ENCODE measurements around the gene HLA-DRA.
"Not testable (repeated sequence)": the region's sequence is repeated elsewhere in the genome, so short reads cannot be mapped to it uniquely, and the experiment has no call there.

Gene HLA-DRA

GRCh38 chr6:32431142-32431541 is 8.5 kb upstream of the HLA-DRA start:
- DNase-seq (ENCODE audit: low read depth), result no peak

DNA sequence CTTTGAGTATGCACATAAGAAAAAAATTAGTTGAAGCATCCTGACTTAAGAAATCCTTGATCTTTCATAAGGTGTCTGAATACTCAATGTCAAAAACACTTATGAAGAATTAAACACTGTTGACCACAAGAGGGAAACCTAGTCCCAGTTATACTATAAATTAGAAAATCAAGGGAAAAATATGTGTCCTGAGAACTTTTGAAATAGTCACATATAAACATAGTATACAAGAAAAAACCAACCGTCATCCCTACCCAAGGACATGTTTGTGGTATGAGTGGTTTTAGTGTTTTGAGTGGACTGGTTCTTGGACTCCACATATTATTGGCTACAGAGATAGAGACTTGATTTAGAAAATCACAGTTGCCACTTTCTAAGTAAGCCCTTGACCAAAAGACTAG is 7.6 kb upstream of the HLA-DRA start:
- DNase-seq (ENCODE audit: low read depth), result no peak

- not testable (repeated sequence) for DNase-seq (ENCODE audit: low read depth)
Measured at GRCh38 chr6:32433950-32434349, 5.7 kb upstream of the HLA-DRA start.

- no peak for DNase-seq (ENCODE audit: low read depth)
Measured at GRCh38 chr6:32436186-32436585, 3.5 kb upstream of the HLA-DRA start.

DNA sequence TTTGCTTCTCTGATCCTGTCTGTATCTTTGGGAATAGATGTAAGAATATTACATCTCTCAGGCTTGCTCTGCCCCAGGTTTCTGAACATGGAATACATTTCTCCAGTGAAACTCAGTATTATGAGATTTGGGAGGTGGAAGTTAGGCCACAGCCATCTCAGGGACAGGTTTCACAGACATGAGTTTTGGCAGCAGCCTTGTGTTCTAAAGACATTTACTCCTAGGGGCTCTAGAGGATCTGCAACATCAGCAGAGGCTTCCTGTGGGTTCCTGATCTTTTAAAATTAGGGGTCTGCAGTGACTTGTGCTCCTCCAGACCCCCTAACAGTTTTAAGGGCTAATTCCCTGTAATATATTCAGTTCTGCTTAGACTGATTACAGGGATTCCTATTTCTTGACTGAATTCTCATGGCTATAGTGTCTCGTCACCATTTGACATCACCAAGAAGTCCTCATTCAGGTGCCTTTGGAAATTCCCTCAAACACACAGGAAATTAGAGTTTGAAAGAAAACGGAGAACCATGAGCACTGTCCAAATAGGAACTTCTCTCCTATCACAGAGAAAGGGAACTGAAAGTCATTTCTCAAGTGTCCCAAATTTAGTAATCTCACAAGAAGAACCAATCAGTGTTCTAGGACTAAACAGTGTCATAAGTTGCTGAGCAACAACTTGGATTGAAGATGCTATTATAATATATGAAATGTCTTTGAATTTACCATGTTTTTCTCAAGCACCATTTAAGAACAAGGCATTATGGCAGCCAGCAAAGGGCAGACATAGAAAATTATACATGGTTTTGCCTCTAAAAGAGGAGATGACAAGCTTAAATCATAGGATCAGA is 2.5 kb upstream of the HLA-DRA start:
- no peak for DNase-seq (ENCODE audit: low read depth)

DNA sequence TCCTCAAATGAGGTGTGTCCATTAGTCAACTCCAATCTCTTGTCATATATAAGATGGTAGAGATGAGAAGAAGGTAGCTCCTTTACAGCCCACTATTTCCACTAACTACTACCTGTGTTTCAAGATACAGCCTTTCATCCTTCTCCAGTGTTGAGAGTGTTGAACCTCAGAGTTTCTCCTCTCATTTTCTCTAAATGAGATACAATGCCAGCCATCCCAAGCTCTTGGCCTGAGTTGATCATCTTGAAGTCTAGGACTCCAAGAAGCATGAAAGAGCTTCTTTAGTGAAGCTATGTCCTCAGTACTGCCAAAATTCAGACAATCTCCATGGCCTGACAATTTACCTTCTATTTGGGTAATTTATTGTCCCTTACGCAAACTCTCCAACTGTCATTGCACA is 548 bp upstream of the HLA-DRA start:
- no peak for DNase-seq (ENCODE audit: low read depth)

- DNase-seq (ENCODE audit: low read depth), result no peak
Measured at GRCh38 chr6:32442243-32442667, 2.6 kb downstream of the HLA-DRA start.

- DNase-seq (ENCODE audit: low read depth), result no peak
Measured at GRCh38 chr6:32442977-32443552, 3.4 kb downstream of the HLA-DRA start.

- DNase-seq (ENCODE audit: low read depth), result no peak
Measured at GRCh38 chr6:32444433-32444832, 4.7 kb downstream of the HLA-DRA start.

DNA sequence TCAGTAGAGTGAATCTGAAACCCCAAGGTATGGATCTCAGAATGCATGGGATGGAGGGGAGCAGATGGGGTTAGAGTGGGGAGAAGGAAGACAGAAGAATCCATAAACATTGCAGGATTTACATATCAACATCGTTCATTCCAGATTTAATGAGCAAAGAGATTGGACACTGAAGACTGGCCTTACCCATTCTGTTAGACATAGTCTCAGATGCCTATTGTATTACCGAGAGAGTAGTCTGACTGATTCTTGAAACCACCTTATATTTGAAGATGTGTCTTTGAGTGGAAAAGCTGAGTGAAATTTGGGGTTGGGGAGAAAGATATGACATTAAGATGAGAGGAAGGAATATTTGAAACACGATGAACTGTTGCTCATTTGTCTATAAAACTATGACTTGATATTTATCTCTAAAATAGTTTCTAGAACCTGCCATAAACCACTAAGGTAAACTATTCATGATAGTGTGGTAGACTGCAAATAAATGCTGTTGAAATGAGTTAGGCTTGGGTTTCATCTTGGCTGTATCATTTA is 5.7 kb downstream of the HLA-DRA start:
- DNase-seq (ENCODE audit: low read depth), result no peak

GRCh38 chr6:32447932-32448331 is 8.2 kb downstream of the HLA-DRA start:
- DNase-seq (ENCODE audit: low read depth), result no peak

DNA sequence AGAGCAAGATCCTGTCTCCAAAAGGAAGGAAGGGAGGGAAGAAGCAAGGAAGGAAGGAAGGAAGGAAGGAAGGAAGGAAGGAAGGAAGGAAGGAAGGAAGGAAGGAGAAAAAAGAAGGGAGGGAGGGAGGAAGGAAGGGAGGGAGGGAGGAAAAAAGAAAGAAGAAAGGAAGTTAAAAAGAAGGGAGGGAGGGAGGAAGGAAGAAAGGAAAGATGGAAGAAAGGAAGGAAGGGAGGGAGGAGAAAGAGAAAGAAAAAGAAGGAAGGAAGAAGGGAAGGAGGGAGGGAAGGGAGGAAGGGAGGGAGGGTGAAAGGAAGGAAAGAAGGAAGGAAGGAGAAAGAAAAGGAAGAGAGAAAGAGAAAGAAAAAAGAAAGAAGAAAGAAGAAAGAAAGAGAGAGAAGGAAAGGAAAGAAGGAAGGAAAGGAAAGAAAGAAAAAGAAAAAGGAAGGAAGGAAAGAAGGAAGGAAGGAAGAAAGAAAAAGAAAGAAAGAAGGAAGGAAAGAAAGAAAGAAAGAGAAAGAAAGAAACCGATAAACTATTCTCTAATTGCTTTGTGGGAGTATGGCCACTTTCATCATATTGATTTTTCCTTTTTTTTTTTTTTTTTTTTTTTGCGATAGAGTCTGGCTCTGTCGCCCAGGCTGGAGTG is 9.5 kb downstream of the HLA-DRA start:
- DNase-seq (ENCODE audit: low read depth), result no peak

- no peak for DNase-seq (ENCODE audit: low read depth)
Measured at GRCh38 chr6:32457054-32457453, 17.4 kb downstream of the HLA-DRA start.

DNA sequence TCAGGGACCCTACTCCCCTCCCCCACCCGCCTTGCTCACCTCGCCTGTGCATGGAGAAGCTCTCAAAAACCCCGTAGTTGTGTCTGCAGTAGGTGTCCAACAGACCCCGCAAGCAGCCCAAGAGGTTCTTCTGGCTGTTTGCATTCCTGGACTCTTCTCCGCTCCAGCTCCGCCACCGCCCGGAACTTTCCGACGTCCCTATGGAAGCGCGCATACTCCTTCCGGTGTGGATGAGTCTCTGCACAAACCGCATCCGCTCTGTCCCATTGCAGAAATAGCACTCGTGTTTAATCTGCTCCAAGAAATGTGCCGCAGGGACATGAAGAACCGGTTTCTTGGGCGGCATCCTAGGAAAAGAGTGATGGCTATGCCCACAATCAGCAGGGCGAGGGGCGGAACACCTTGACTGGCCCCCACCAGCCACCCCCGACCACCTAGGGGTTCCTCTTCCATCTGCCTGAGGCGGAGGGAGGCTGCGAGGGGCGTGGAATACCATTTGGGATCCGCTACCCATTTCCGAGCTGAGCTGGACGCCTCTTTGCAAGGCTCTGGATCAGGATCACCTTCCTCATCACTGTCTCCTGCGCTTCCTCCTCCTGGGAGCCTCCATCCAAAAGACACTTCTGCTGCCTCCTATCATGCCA is 20.2 kb downstream of the HLA-DRA start:
- no peak for DNase-seq (ENCODE audit: low read depth)

DNA sequence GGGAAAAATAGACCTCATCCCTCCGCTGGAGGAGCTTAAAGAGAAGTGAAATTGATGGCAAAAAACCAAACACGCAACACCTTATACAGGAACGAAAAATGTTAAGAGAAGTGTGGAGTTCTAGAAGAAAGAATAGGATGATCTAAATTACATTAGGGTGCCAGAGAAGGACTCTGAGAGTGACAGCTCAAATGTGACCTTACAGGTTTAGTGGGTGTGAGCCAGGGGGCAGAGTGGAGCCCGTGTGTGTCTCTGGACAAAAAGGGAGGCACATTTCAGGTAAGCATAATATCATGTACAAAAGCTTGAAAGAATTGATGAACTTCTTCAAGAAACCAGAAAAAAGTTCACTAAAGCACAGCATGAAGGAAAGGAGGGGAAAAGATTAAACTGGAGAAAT is 20.8 kb downstream of the HLA-DRA start:
- DNase-seq (ENCODE audit: low read depth), result no peak

- no peak for DNase-seq (ENCODE audit: low read depth)
Measured at GRCh38 chr6:32461493-32461892, 21.8 kb downstream of the HLA-DRA start.

DNA sequence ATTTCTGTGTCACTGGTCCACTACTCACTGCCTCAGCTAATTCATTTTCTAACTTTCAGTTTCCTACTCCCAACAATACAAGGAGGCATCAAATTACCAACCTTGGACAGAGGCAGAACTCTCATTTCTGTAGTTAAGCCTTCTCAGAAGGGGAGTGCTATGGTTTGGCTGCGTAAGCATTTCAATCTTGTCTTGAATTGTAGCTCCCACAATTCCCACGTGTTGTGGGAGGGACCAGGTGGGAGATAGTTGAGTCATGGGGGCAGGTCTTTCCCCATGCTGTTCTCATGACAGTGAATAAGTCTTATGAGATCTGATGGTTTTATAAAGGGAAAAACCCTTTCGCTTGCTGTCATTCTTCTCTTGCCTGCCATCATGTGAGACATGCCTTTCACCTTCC is 22.9 kb downstream of the HLA-DRA start:
- no peak for DNase-seq (ENCODE audit: low read depth)

GRCh38 chr6:32467743-32468503 is 28.2 kb downstream of the HLA-DRA start:
- not testable (repeated sequence) for DNase-seq (ENCODE audit: low read depth)

DNA sequence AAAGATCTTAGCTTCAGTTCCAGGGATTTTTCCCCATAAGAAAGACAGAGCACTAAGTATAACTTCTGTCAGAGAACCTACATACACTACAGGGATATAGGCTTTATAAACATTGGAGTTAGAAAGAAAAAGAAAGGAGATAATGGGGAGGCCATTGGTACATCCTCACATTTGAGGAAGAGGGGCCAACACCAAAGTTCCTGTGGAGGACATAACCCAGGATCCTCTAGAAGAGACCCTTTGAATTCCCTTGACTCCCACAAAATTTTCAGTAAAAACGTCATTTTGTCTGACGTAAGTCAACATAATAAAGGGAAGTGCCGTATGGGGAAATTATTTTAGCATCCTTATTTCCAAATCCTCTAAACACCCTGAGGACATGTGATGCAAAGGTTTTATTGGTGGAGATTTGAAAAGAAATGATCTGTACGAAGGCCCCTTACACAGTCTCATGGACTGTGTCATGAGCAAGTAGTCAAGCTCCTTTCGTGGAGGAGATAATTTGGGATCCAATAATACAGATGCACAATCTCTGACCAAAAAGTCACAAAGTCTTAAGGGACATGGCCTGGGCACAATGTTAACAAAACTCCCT is 33.2 kb downstream of the HLA-DRA start:
- no peak for DNase-seq (ENCODE audit: low read depth)

DNA sequence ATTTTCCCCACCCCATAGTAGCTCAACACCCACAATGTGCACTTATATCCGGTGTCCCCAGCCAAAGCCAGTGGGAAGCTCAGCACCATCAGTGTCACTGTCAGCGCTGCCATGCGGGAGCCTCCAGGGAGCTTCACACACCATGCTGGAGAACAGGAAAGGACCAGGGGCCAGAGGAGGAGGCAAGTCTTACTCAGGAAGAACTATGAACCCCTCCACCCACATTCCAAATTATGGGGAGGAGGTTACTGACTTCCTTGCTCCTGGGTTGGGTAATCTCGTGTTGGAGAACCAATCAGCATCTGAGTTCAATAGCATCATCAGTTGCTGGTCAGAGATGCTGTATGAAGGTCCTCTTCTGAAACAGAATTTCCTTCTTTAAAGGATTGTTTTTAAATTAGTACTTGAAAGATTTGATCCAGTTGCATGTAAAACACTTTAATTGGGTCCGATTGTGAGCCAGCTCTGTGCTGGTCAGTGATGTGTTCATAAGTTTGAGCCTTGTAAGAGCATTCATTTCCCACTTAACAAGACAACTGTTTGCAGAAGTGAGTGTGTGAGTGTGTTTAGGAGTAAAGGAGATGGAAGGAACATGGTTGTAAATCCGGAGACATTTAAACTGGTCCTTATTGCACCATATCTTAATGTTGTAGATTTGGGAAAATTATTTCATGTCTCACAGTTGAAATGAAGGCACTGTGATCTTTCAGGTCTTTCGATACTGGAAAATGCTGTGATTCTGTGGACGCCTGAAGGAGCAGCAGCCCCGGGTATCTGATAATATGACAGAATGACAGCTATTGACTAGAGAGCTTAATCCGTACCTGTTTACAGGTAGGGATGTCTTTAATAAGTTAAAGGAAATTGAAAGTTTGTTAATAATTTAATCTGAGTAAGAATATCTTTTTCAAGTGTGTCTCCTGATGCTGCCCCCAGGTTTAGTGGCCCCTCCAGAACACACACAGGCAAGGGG is 34.0 kb downstream of the HLA-DRA start:
- not testable (repeated sequence) for DNase-seq (ENCODE audit: low read depth)
